ENCODE measurements around the gene LRRC26. TPM values are rescaled to one million over a fixed set of nuclear protein-coding genes. Genes with fewer than 3 reads are reported as not detected.

LRRC26 gene
- total and polyA plus RNA-seq, 2 experiments from 2014 or later: not detected

GRCh38 chr9:137170486-137171148 lies 766 bp upstream of the LRRC26 start:
- no peak overlapping the region for H3K4me2 ChIP-seq (ENCODE audit: unreplicated experiment)
- no peak overlapping the region for H3K27ac ChIP-seq
- no peaks in the 10 kb centered on the region for H4K20me1 ChIP-seq (ENCODE audit: insufficient read depth)
- H2AFZ ChIP-seq: no peak overlapping the region
- WGBS, 2 experiments (ENCODE audit: low coverage in 1 of 2, low lambda C conversion rate in 2 of 2, missing lambda C conversion rate in 2 of 2): 32 to 34% methylated on average over 11 to 14 of the region's 14 CpGs
- H3K27me3 ChIP-seq (replicated peaks; ENCODE audit: insufficient read depth): peaks cover 25% of the 10 kb centered on the region
- no peak for TF ChIP-seq EZH2phosphoT487 (IDR thresholded peaks at IDR 0.05; ENCODE audit: insufficient read depth, low read depth)
- TF ChIP-seq EZH2 (IDR thresholded peaks at IDR 0.05; ENCODE audit: insufficient read depth, poor library complexity, severe bottlenecking): no peak
- no peak for DNase-seq
- no peaks in the 10 kb centered on the region for H3K79me2 ChIP-seq (ENCODE audit: insufficient read depth)
- no peaks in the 10 kb centered on the region for H3K9me2 ChIP-seq (ENCODE audit: insufficient read depth)
- H3K9me3 ChIP-seq (ENCODE audit: low read depth): no peaks in the 10 kb centered on the region
- H3K4me3 ChIP-seq: no peak overlapping the region
- H3F3A ChIP-seq (ENCODE audit: insufficient read depth): no peaks in the 10 kb centered on the region
- in situ Hi-C loops (cut with MboI): no loop called here
- H3K4me1 ChIP-seq (ENCODE audit: insufficient read depth): no peaks in the 10 kb centered on the region
- H3K36me3 ChIP-seq (ENCODE audit: low read depth): no peaks in the 10 kb centered on the region
- H3K9ac ChIP-seq: no peak overlapping the region

DNA sequence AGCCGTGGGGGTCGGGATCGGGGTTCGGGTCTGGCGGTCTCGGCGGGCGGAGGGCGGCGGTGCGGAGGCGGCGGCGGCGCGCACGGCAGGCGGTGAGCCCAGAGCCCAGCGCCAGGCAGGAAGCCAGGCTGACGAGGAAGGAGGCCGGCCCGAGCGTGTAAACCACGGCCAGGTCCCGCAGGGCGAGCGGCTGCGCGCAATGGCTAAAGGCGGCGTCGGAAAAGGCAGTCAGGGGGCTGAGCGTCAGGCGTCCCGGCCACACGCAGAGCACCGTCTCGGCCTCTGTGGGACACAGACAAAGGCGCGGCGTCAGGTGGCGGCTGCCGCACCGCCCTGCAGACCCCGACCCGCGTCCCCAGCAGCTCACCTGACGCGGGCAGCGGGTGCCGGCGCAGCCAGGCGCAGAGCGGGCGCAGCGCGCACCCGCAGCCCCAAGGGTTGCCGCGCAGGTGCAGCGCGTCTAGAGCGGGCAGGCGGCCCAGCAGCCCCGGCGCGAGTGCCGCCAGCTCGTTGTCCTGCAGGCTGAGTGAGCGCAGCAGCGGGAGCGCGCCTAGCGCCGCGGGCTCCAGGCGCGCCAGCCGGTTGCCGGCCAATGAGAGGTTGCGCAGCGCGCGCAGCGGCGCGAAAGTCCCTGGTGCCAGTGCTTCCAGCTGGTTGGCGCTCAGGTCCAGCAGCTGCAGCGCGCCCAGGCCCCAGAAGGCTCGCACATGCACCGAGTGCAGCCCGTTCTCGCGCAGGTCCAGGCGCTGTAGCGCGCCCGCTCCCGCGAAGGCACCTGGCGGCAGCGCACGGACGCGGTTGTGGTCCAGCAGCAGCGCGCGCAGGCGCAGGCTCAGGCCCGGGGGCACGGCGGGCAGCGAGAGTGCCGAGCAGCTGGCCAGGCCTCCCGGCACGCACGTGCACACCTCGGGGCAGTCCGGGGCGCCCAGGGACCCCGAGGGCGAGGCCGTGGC lies 671 bp downstream of the LRRC26 start:
- Histone ChIP-seq H3F3A (ENCODE audit: insufficient read depth) (no peaks in the 10 kb centered on the region), H3K9me2 (ENCODE audit: insufficient read depth) (no peaks in the 10 kb centered on the region), H4K20me1 (ENCODE audit: insufficient read depth) (no peaks in the 10 kb centered on the region), H3K27ac (no peak overlapping the region), H3K4me1 (ENCODE audit: insufficient read depth) (no peaks in the 10 kb centered on the region), H3K36me3 (ENCODE audit: low read depth) (no peaks in the 10 kb centered on the region), H3K4me2 (ENCODE audit: unreplicated experiment) (peak overlapping the region; percentile 44), H3K27me3 (replicated peaks; ENCODE audit: insufficient read depth) (peaks cover 34% of the 10 kb centered on the region), H2AFZ (no peak overlapping the region), H3K79me2 (ENCODE audit: insufficient read depth) (no peaks in the 10 kb centered on the region), H3K4me3 (peak overlapping the region; percentile 36), H3K9me3 (ENCODE audit: low read depth) (no peaks in the 10 kb centered on the region), H3K9ac (no peak overlapping the region)
- DNase-seq: peak; percentile 66
- in situ Hi-C loops (cut with MboI): no loop called here
- 2 to 3% methylated on average over 89 to 100 of the region's 124 CpGs for WGBS, 2 experiments (ENCODE audit: low coverage in 1 of 2, low lambda C conversion rate in 2 of 2, missing lambda C conversion rate in 2 of 2)
- TF ChIP-seq EZH2phosphoT487 (IDR thresholded peaks at IDR 0.05; ENCODE audit: insufficient read depth, low read depth) (no peak), EZH2 (IDR thresholded peaks at IDR 0.05; ENCODE audit: insufficient read depth, poor library complexity, severe bottlenecking) (peak; percentile 76)

DNA sequence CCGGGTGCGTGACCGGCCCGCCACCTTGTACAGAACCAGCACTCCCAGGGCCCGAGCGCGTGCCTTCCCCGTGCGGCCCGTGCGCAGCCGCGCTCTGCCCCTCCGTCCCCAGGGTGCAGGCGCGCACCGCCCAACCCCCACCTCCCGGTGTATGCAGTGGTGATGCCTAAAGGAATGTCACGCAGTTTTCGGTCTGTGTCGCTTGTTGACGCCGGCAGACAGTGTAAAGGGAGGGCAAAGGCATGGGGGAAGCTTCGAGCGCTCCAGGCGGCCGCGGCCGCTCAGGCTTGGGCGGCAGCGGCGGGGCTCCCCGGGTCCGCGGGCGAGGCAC lies 1.3 kb downstream of the LRRC26 start:
- WGBS, 2 experiments (ENCODE audit: low coverage in 1 of 2, low lambda C conversion rate in 2 of 2, missing lambda C conversion rate in 2 of 2): 1 to 2% methylated on average over 20 to 24 of the region's 36 CpGs
- Histone ChIP-seq H3K27me3 (replicated peaks; ENCODE audit: insufficient read depth) (peaks cover 34% of the 10 kb centered on the region), H3K36me3 (ENCODE audit: low read depth) (no peaks in the 10 kb centered on the region), H3K79me2 (ENCODE audit: insufficient read depth) (no peaks in the 10 kb centered on the region), H2AFZ (no peak overlapping the region), H3K4me1 (ENCODE audit: insufficient read depth) (no peaks in the 10 kb centered on the region), H4K20me1 (ENCODE audit: insufficient read depth) (no peaks in the 10 kb centered on the region), H3K27ac (no peak overlapping the region), H3K9me3 (ENCODE audit: low read depth) (no peaks in the 10 kb centered on the region), H3K9ac (no peak overlapping the region), H3K9me2 (ENCODE audit: insufficient read depth) (no peaks in the 10 kb centered on the region), H3K4me2 (ENCODE audit: unreplicated experiment) (peak overlapping the region; percentile 44), H3F3A (ENCODE audit: insufficient read depth) (no peaks in the 10 kb centered on the region), H3K4me3 (peak overlapping the region; percentile 36)
- TF ChIP-seq EZH2phosphoT487 (IDR thresholded peaks at IDR 0.05; ENCODE audit: insufficient read depth, low read depth): no peak
- TF ChIP-seq EZH2 (IDR thresholded peaks at IDR 0.05; ENCODE audit: insufficient read depth, poor library complexity, severe bottlenecking): peak; percentile 77
- DNase-seq: peak; percentile 20
- in situ Hi-C loops (cut with MboI): no loop called here

DNA sequence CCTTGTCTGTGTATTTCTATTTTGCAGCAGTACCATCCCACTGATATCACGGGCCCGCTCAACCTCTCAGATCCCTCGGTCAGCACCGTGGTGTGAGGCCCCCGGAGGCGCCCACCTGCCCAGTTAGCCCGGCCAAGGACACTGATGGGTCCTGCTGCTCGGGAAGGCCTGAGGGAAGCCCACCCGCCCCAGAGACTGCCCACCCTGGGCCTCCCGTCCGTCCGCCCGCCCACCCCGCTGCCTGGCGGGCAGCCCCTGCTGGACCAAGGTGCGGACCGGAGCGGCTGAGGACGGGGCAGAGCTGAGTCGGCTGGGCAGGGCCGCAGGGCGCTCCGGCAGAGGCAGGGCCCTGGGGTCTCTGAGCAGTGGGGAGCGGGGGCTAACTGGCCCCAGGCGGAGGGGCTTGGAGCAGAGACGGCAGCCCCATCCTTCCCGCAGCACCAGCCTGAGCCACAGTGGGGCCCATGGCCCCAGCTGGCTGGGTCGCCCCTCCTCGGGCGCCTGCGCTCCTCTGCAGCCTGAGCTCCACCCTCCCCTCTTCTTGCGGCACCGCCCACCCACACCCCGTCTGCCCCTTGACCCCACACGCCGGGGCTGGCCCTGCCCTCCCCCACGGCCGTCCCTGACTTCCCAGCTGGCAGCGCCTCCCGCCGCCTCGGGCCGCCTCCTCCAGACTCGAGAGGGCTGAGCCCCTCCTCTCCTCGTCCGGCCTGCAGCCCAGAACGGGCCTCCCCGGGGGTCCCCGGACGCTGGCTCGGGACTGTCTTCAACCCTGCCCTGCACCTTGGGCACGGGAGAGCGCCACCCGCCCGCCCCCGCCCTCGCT lies 1.9 kb downstream of the LRRC26 start:
- no peaks in the 10 kb centered on the region for H3K79me2 ChIP-seq (ENCODE audit: insufficient read depth)
- H3K4me3 ChIP-seq: no peak overlapping the region
- H3K36me3 ChIP-seq (ENCODE audit: low read depth): no peaks in the 10 kb centered on the region
- in situ Hi-C loops (cut with MboI): no loop called here
- H3K27ac ChIP-seq: no peak overlapping the region
- H3K9me2 ChIP-seq (ENCODE audit: insufficient read depth): no peaks in the 10 kb centered on the region
- H3K4me1 ChIP-seq (ENCODE audit: insufficient read depth): no peaks in the 10 kb centered on the region
- no peak for DNase-seq
- no peak for TF ChIP-seq EZH2phosphoT487 (IDR thresholded peaks at IDR 0.05; ENCODE audit: insufficient read depth, low read depth)
- TF ChIP-seq EZH2 (IDR thresholded peaks at IDR 0.05; ENCODE audit: insufficient read depth, poor library complexity, severe bottlenecking): peak; percentile 55
- H3K9ac ChIP-seq: no peak overlapping the region
- H2AFZ ChIP-seq: no peak overlapping the region
- H4K20me1 ChIP-seq (ENCODE audit: insufficient read depth): no peaks in the 10 kb centered on the region
- H3K27me3 ChIP-seq (replicated peaks; ENCODE audit: insufficient read depth): peaks cover 34% of the 10 kb centered on the region
- H3K4me2 ChIP-seq (ENCODE audit: unreplicated experiment): no peak overlapping the region
- no peaks in the 10 kb centered on the region for H3F3A ChIP-seq (ENCODE audit: insufficient read depth)
- WGBS, 2 experiments (ENCODE audit: low coverage in 1 of 2, low lambda C conversion rate in 2 of 2, missing lambda C conversion rate in 2 of 2): 5 to 14% methylated on average over 29 to 50 of the region's 57 CpGs
- no peaks in the 10 kb centered on the region for H3K9me3 ChIP-seq (ENCODE audit: low read depth)

Measured in GM23248 (cell line).